Astrocyte of the spinal cord (primary cell): ENCODE results near the gene PMS1.

Experiments used
- DNase-seq: peaks from one replicate; pipeline ENCODE4 v3.0.0; 2011; ENCODE audit warnings: low read depth, low spot score
- H3K4me3 ChIP-seq: 2 replicates; pipeline ENCODE4 v1.5.1; 2011; ENCODE audit warnings: low read depth, mild to moderate bottlenecking, low read length, moderate library complexity
- in situ Hi-C: cut with HindIII; loops from 2 replicates; pipeline ENCODE4 v1.10.0; 2017; ENCODE audit warnings: low sequenced_read_pairs
- TF ChIP-seq, protein P1 (sequence below): IDR thresholded peaks from 2 replicates; pipeline ENCODE4 v1.5.1; 2012; ENCODE audit warnings: low read depth, mild to moderate bottlenecking, low read length, inconsistent platforms

The PMS1 gene

DNA sequence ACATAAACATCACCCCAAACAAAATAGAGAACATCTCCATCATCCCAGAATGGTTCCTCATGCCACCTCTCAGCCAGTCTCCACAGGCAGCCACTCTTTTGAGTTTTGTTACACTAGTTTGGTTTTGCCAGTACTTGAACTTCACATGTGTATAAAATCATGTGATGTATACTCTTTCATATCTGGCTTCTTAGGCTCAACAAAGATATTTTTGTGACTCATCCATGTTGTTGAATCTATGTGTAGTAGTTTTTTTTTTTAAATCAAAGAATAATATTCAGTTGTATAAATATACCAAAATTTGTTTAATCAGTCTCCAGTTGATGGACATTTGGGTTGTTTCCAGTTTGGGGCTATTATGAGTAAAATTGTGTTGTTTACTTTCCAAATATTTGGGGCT is 75.9 kb downstream of the PMS1 start:
- DNase-seq = no peak
- TF ChIP-seq, protein P1, sequence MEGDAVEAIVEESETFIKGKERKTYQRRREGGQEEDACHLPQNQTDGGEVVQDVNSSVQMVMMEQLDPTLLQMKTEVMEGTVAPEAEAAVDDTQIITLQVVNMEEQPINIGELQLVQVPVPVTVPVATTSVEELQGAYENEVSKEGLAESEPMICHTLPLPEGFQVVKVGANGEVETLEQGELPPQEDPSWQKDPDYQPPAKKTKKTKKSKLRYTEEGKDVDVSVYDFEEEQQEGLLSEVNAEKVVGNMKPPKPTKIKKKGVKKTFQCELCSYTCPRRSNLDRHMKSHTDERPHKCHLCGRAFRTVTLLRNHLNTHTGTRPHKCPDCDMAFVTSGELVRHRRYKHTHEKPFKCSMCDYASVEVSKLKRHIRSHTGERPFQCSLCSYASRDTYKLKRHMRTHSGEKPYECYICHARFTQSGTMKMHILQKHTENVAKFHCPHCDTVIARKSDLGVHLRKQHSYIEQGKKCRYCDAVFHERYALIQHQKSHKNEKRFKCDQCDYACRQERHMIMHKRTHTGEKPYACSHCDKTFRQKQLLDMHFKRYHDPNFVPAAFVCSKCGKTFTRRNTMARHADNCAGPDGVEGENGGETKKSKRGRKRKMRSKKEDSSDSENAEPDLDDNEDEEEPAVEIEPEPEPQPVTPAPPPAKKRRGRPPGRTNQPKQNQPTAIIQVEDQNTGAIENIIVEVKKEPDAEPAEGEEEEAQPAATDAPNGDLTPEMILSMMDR = no peak

DNA sequence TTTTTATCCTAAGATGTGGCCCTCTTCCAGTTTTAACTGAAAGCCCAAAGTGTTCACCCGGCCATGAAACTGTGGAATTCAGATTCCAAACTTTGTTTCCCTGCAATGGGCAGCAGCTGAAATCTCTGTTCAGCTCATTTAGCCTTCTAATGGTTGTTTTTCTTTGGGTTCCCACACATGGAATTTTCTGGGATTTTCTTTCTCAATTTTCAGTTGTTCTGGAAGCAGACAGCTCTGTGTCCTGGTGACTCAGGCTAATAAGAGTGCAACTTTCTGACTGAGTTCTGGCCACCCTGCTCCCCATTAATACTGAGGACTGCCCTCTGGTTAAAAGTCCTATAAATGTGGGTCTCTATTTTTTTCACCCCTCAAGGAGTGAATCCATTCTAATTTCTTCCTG is 78.5 kb downstream of the PMS1 start:
- DNase-seq = no peak
- in situ Hi-C loops = no loop called here
- TF ChIP-seq, protein P1 = no peak
- no peak overlapping the region for H3K4me3 ChIP-seq

More for the DNA sequence above, 75.9 kb downstream of the PMS1 start:
- H3K4me3 ChIP-seq = no peak overlapping the region
- in situ Hi-C loops = no loop called here

DNA sequence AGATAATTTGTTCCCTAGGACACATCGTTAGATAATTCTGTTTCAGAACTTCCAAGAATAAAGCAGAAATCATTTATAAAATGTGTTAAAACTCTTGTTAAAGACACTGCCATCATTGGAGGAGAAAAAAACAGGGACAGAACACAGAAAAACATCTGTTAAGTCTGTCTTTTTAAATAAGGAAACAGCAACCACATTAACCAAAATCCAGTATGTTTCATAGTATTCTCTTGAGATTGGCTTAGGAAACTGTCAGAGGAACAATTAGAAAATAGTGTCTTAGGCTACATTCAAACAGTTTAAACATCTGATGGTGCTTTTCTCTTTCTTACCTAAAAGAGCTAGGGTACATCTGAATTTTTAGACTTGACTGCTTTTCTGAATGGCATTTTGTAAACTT is 81.6 kb downstream of the PMS1 start:
- H3K4me3 ChIP-seq = no peak overlapping the region
- no peak for DNase-seq
- TF ChIP-seq, protein P1 = no peak
- in situ Hi-C loops = no loop called here

DNA sequence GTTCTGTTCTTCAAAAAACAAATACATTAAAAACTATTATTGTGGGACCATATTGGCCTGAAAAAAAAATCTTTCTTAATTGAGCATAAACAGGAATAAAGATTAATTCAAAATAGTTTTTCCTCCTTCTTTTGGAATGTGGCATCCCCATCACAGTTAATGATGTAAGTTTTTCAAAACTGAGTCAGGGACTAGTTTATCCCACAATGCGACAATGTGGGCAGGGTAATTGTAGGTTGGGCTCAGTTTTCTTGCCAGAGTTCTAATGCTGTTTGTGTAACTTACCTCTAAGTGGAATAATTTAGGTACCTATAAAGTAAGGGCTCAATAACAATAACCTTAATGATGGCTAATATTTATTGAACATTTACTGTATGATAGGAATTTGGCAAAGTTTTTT is 82.0 kb downstream of the PMS1 start:
- no peak for DNase-seq
- in situ Hi-C loops = no loop called here
- no peak overlapping the region for H3K4me3 ChIP-seq
- TF ChIP-seq, protein P1 = no peak

DNA sequence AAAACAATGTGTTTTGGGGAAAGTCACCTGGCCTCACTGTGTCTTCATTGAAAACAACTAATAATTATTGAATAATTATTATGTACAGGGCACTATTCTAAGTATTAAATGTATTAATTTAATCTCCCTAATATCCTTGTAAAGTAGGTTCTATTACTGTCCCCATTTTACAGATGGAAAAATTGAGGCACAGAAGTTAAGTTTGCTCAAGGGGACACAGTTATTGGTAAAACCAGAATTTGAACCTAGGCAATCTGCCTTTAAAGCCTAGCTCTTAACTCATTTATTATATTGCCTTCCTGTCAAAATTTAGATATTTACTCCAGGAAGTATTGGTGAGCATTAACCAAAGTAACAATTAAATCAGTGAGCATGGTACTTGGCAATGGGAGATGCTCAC is 84.6 kb downstream of the PMS1 start:
- in situ Hi-C loops = no loop called here
- TF ChIP-seq, protein P1 = no peak
- no peak overlapping the region for H3K4me3 ChIP-seq
- DNase-seq = no peak

DNA sequence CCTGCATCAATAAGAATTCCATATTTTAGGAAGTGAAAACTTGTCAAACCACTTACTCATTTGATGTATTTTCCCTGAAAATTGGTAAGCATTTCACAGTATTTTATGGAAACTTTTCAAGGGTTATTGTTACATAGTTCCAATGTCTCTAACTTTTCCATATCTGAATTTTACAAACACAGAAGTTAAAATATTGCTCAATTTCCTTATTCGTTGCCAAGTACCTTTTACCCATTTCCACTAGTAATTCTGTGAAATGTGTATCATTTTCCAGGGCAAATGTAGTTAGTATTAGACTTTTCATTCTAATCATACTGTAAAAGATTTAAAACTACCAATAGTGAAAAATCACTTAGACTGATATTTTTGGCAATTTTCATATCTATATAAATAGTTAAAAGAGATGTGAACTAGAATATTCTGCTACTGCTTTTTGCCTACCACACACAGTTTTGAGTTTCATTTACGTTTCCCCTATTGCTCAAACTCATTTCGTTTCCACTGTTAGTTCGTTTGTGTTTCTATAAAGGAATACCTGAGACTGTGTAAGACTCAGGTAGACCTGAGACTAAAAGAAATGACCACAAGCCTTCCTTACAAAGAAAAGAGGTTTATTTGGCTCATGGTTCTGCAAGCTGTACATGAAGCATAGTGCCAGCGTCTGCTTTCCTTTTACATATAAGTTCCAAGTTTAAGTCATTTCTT is 86.3 kb downstream of the PMS1 start:
- TF ChIP-seq, protein P1 = no peak
- DNase-seq = no peak
- in situ Hi-C loops = no loop called here
- H3K4me3 ChIP-seq = no peak overlapping the region
